ENCODE measurements around the gene STEAP1B.

The STEAP1B gene

GRCh38 chr7:22400936-22401553 lies 98.9 kb downstream of the STEAP1B start:
- DNase-seq (ENCODE audit: low read depth in 2 of 2), result no peak

DNA sequence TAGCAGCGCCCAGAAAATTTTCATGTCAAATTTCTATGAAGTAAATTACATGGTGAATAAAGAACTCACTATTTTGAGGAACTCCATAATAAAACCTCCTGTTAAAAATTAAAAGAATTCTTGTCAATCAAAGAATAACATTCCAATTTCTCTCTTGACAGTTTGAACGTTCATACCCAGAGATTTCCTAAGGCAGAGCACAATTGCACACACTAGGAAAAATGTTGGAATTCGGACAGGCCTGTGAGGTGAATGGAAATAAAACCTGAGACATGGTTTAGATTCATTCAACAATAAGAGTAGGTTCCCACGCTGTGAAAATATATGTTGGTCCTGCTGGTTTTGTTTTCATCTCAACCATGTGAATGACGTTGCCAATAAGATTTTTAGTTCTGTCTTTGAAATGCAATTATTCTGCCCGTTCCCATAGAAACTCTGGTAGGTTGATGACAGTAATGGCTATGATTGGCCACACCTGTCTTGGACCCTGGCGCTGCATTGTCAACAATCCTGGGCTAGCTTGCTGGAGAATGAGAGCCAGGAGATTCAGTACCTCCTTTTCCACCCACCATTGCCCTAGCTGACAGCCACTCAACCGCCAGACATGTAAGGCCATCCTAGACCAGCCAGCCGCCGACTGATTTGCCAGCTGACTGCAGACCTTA lies 99.7 kb downstream of the STEAP1B start:
- no peak for DNase-seq (ENCODE audit: low read depth in 2 of 2)

GRCh38 chr7:22399546-22399945 lies 100.4 kb downstream of the STEAP1B start:
- no peak for DNase-seq (ENCODE audit: low read depth in 2 of 2)

DNA sequence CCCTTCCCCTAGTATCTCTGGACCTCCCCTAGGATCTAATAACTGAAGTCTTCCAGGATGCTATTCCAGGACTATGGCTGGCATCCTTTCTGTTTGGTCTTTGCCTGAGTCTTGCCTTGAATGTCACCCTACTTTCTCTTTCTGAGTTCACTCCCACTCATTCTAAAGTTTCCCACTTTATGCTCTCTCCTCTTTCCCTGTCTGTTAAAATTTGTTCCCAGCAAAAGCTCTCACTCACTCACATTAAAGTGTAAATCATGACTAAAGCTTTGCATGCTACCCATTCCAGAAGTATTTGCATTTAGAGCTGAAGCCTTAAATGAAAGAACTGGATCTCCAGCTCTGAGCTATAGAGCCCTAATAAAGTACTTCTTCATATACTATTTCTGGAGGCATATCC lies 100.9 kb downstream of the STEAP1B start:
- DNase-seq (ENCODE audit: low read depth in 2 of 2), result no peak

- DNase-seq (ENCODE audit: low read depth in 2 of 2), result no peak
These were observed 102.0 kb downstream of the STEAP1B start for GRCh38 chr7:22397981-22398380.

- no peak for DNase-seq (ENCODE audit: low read depth in 2 of 2)
These were observed 104.8 kb downstream of the STEAP1B start for GRCh38 chr7:22395222-22395621.

- DNase-seq (ENCODE audit: low read depth in 2 of 2), result no peak
These were observed 105.2 kb downstream of the STEAP1B start for GRCh38 chr7:22394739-22395138.

GRCh38 chr7:22393913-22394729 lies 105.9 kb downstream of the STEAP1B start:
- no peak for DNase-seq (ENCODE audit: low read depth in 2 of 2)

GRCh38 chr7:22390516-22390915 lies 109.5 kb downstream of the STEAP1B start:
- no peak for DNase-seq (ENCODE audit: low read depth in 2 of 2)

GRCh38 chr7:22389892-22390291 lies 110.1 kb downstream of the STEAP1B start:
- DNase-seq (ENCODE audit: low read depth in 2 of 2), result no peak

GRCh38 chr7:22387583-22387982 lies 112.4 kb downstream of the STEAP1B start:
- no peak for DNase-seq (ENCODE audit: low read depth in 2 of 2)

GRCh38 chr7:22386865-22387264 lies 113.1 kb downstream of the STEAP1B start:
- DNase-seq (ENCODE audit: low read depth in 2 of 2), result no peak

- DNase-seq (ENCODE audit: low read depth in 2 of 2), result no peak
These were observed 113.7 kb downstream of the STEAP1B start for GRCh38 chr7:22386206-22386858.

DNA sequence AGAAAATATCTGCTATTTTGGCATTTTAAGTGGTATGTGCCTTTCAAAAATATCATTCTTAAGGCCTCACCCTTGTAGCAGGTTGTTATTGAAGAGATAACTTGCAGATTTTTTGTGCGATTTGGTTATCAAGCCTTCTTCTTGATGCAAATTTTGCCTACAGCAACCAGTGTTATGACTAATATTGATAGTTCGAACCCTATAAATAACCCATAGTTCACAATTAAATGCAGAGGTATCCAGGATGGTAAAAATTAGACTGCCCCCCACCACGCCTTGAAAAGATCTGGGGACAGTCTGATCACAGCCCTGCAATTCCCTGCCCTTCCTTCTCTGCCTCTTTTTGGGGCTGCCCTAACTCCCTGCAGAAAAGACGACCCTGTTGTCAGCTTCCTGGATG lies 114.7 kb downstream of the STEAP1B start:
- no peak for DNase-seq (ENCODE audit: low read depth in 2 of 2)

DNA sequence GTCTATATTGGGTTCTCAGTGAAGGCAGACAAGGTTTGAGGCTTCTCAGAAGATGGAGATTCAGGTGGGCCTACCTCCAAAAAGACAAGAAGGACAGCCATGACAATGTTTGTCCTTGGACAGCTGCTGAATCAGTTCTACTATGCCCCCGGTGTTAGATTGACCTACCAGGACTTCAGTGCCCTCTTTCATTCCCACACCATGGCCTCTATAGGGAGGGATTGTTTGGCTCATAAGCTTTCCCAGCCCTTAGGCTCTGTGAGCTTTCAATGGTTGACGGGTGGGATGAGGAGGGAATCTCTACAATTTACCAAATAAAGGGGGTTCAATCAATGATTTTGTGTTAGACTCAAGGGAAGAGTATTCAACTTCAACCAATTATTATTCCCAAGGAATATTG lies 119.7 kb downstream of the STEAP1B start:
- DNase-seq (ENCODE audit: low read depth in 2 of 2), result no peak

GRCh38 chr7:22378199-22378980 lies 121.6 kb downstream of the STEAP1B start:
- DNase-seq (ENCODE audit: low read depth in 2 of 2), result no peak

DNA sequence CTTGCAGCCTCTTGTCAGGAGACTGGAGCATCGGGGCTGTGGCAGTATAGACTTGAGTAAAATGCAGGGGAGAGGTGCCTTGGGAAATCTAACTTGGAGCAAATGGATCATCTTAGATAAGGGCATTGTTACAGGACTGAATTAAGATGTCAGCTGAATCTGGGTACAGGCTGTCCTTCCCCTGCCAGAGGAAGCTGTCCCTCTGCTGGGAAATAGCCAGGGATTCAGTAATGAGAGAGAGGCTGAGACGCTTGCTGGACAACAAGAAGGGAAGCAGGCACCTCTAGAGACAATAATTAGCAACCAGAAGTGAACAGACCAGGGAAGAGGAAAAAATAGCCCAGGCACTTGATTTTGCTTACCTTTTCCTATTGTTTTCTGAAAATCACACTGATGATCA lies 122.3 kb downstream of the STEAP1B start:
- DNase-seq (ENCODE audit: low read depth in 2 of 2), result no peak

DNA sequence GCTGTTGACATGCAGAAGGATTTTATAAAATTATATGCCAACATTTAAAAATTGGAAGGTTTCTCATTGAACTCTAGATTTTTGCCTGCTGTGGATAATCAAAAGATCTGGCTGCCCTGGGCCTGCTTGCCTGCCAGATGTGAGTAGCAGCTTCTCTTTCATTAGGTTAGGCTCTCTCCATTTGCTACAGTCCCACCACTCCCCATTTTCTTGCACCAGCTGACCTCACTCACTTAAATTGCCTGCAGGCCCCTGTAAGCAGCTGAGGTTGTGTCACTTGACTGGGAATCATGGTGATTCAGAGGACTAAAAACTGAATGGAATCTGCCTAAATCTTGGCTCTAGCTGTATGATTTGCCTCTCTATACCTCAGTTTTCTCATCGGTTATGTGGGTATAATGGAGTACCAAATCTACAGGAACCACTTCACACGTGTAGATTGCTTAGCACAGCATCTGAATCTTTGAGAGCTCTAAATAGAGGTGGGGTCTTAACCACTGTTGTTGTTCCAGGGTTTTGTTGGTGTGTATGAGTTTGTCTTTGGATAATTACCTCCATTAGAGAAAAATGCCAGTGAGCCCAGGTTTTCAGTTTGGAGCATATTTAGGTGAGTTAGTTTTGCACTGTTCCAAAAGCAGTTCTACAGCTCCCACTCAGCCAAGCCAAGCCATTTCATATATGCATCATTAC lies 124.5 kb downstream of the STEAP1B start:
- no peak for DNase-seq (ENCODE audit: low read depth in 2 of 2)

DNA sequence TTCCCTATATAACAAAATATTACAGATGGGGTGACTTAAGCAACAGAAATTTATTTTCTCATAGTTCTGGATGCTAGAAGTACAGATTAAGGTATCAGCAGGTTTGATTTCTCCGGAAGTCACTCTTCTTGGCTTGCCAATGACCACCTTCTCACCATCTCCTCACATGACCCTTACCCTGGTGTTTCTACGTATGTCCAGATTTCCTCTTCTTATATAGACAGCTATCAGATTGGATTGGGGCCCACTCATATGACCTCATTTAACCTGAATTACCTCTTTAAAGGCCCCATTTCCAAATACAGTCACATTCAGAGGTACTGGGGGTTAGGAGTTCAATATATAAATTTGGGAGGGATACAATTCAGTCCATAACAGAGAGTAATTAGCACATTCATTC lies 126.1 kb downstream of the STEAP1B start:
- DNase-seq (ENCODE audit: low read depth in 2 of 2), result no peak

DNA sequence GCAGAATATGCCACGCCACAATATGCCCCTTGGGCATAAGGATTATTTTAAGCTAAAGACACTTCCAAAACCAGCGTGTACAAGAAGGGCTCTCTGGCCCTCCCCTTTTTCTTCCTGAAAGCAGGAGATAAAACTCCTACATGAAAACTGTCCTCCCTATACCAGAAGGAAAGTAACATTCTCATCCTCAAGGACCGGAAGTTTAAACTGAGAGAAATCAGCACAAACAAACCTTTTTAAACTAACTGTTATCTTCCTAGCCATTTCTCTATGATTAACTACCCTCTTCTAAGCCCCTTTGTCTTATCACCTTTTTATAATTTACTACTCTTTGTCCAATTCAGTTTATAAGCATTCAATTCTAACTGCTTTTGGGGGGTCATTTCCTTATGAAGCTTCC lies 126.6 kb downstream of the STEAP1B start:
- no peak for DNase-seq (ENCODE audit: low read depth in 2 of 2)

DNA sequence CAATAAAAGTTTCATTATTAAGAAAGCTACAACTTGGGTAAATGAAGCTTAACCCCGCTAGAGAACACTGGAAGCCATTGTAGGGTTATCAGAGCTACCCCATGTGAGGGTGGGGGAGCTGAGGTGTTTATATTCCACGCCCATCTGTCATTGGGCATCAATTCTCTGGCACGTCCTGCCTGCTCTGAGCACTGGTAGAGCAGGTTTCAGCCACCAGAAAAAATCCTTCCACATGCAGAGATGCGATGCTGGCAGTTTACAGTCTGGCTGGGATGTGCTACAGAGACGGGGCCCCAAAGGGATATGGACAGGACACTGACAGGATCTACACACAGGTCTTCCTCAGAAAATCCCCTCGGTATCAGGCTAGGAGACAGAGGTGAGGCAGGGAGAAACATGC lies 127.1 kb downstream of the STEAP1B start:
- DNase-seq (ENCODE audit: low read depth in 2 of 2), result no peak

Measured in stimulated activated CD4-positive, alpha-beta T cell treated with anti-CD3 and anti-CD28 coated beads, Interleukin-1b, Interleukin-23, amount 100 ng/mL, for 1 hour (primary cell).